NCI-H2107 (cell line): ENCODE data around the gene PRDX2.
"Not testable (repeated sequence)": the region's sequence is repeated elsewhere in the genome, so short reads cannot be mapped to it uniquely, and the experiment has no call there.

ENCODE experiments used
- DNase-seq: peaks from one replicate; lab custom pipeline; 2025; lab: John Stamatoyannopoulos, UW

Gene PRDX2

GRCh38 chr19:12801466-12802266, at the start of gene PRDX2, which contains the start of gene THSD8:
Gene PRDX2 (minus strand): TSS chr19:12801800. CDS start chr19:12801261, 539 bp downstream.
Gene THSD8 (plus strand): TSS chr19:12802069. CDS start chr19:12802072, 3 bp downstream.
- DNase-seq: peak; percentile 79

- DNase-seq: peak; percentile 72
These were observed 45.8 kb upstream of the PRDX2 start for GRCh38 chr19:12847159-12848139.

DNA sequence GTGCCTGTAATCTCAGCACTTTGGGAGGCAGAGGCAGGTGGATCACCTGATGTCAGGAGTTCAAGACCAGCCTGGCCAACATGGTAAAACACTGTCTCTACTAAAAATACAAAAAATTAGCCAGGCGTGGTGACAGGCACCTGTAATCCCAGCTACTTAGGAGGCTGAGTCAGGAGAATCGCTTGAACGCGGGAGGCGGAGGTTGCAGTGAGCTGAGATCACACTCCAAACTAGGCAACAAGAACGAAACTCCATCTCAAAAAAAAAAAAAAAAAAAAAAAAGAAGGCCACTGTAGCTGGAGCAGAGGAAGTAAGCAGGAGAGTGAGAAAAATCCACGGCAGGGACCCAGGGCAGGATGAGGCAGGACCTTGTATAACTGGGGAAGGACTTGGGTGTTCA, 45.0 kb upstream of the PRDX2 start:
- DNase-seq: not testable (repeated sequence)

DNA sequence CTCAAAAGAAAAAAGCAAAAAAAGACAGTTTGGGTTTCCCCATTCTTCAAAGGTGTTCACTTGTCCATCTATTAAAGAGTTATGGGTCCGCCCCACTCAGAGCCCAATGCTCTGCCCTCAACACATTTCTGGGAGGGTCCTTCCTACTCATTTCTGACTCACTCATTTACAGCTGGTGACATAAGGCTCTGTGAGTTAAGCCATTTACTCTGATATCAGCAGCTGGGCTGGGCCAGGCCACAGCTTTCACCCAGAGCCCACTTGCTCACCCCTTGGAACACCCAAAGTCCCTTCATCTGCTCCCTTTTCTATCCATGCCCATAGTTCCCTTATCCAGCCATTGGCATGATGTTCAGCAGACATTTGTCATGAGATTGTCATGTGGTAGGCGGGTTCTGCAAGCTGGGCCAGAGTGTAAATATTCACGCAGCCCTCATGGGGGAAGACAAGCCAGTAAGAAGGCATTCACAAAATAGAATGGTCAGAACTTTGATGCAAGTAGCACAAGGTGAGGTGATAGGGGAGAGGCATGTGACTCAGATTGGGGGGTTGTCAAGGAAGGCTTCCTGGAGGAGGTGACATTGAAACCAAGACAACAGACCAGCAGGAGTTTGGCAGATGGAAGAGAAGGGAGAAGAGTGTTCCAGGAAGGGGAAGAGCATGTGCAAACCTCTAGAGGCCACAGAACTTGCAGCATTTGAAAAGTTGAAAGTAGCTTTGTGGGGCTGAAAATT, 42.6 kb upstream of the PRDX2 start:
- DNase-seq: no peak

GRCh38 chr19:12843328-12843727, 41.7 kb upstream of the PRDX2 start:
- no peak for DNase-seq

DNA sequence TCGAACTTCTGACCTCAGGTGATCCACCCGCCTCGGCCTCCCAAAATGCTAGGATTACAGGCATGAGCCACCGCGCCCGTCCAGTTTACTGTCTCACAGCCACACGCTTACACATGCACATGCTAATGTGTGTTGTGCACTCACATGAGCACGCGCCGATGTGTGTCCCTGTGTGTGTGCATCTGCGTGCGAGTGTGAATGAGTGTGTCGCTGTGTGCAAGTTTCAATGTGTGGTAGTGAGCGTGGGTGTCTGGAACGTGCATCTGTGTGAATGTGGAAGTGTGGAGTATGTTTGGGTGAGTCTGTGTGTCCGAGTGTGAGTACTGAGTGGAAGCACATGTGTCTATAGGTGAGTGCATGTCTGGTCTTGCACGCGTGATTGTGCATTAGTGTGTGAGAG, 40.9 kb upstream of the PRDX2 start:
- DNase-seq: no peak

DNA sequence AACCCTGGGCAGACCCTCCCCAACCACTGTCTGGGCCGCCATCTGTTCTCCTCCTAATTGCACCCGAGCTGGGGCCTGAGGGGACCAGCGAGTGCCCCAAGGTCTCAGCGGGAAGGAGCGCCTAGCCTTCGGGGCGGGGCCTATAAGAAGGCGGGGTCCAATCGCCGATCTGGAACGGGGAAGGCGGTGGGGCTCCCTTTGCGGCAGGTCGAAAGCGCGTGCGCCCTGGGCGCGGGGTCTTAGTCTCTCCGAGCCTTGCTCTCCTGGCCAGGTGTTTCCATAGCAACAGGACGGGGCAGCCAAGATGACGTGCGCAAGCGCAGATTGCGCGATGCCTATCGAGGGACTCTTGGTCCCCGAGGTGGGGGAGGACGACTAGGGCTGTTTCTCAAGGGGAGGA, 39.5 kb upstream of the PRDX2 start:
- no peak for DNase-seq

- DNase-seq: no peak
These were observed 38.8 kb upstream of the PRDX2 start for GRCh38 chr19:12840091-12841079.

GRCh38 chr19:12838886-12839756, 37.5 kb upstream of the PRDX2 start:
- DNase-seq: no peak

DNA sequence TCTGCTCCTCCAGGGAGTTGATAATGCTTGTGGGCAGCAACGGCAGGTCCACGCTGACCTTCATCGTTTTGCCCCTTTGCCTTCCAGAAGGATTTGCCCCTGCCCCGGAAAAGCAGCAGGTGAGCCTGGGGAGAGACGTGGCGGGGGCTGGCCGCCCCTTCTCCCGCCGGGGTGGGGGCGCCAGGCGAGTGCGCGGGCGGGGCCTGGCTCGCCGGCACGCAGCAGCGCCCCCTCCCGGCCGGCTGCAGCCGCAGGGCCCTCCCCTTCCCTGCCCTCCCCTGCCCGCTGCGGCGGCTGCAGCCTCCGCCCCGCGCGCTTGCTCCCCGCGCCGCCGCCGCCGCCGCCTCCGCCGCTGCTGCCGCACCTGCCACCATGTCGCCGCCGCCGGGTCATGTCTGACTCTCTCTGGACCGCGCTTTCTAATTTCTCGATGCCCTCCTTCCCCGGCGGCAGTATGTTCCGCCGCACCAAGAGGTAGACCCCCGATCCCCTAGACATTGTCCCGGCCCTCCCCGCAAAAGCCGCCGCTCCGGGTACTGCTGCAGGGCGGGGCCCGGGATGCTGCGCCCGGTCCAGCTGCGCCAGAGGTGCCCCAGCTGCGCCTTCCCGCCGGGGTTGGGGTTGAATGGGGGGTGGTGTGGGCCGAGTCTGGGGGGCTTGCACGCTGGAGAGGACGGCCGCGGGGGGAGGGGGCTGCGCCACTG, 36.7 kb upstream of the PRDX2 start, which contains the start of gene MAST1:
MAST1 (plus strand) TSS at position 334 of the 704 bp plus-strand sequence; CDS start at position 392, 58 bp downstream.
- no peak for DNase-seq

GRCh38 chr19:12837225-12837624, 35.6 kb upstream of the PRDX2 start:
- no peak for DNase-seq

- no peak for DNase-seq
These were observed 34.9 kb upstream of the PRDX2 start for GRCh38 chr19:12836529-12836863.

DNA sequence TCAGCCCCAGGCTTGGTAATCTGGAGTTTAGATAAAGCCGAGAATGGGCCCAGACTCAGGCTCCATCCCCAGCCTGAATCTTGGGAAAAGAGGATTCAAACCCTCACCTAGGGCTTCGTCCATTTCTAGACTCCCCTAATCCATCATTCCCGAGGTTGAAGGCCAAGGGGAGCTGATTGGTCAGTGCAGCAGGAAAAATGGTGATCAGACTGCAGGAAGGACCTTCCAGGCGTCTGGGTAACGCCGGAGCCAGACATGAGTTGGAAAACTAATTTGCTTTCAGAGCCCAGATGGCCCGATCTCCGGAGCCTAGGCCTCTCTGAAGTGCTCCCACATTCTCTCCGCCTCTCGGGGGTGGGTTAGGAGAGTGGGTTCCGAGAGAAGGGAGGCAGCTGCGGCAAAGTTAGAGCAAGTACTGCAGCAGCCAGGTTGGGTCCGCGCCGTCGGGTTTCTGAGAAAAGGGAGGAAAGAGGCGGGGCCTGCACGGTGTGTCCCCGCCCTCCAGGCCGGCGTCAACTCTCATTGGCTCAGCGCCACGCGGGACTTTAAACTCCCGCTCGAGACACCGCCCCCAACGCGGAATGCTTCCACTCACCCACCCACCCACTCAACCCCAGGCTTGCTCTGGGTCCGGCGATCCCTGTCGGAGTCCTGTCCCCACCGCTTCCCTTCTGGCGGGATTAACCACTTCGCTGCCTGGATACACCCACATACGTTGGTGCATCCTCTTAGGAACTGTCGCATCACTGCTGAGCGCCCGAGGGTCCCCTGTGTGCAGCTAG, 33.6 kb upstream of the PRDX2 start:
- DNase-seq: peak; percentile 51

DNA sequence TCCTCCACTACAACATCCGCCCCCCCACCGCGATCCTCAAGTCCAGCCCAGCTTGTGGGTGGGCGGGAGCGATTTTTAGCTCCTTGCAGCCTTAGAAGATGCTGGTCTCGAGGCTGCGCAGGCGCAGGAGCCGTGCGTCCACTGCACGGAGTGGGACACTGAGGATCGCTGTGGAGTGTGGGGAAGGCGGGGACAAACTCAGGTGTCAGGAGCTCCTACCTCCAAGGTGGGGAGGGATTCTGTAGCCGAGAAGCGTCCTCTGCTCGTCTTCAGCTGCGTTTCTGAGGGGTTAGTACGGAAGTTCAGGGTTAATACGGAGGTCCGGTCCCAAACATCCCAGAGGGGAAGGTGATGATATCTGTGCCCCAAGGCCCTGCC, 33.0 kb upstream of the PRDX2 start, which contains the start of gene RTBDN:
RTBDN (minus strand) TSS at position 14 of the 378 bp plus-strand sequence. CDS start 4,600 bp downstream, outside the sequence.
- no peak for DNase-seq

DNA sequence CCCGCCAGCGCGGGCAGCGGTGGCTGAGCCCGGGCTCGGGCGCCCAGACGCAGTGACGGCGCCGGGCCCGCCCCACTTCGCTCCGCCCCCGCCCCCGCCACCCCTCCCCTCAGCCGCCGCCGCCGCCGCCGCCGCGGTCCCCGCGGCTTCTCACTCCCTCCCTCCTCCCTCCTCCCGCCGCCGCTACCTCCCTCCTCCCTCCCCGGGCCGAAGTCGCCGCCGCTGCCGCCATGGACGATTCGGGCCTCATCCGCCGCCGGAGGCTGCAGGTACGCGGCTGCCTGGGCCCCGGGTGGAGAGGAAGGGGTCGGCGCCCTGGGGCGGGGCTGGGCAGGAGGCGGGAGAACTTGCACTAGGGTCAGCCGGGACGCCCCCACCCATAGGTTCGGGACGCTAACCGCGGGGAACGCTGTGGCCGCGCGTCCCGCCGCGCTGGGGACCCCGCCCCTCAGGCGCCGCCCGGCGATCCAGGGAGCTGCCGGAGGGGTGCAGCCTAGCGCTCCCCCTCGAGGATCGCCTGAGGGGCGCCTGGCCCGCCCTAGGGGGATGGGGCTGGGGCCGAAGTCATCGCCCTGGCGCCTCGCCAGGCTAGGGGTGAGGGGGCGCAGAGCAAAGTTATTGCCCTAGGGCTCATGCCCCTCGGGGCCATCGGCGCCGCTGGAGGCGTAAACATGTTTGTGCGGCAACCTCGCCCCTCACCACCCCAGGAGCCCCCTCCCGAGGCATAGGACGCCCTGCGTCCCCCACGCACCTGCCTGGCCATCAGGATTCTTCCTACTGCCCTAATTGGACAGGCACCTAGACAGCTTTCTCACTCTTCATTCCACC, 32.4 kb upstream of the PRDX2 start:
- no peak for DNase-seq

GRCh38 chr19:12833418-12833737, 31.8 kb upstream of the PRDX2 start:
- DNase-seq: no peak

GRCh38 chr19:12828494-12828893, 26.9 kb upstream of the PRDX2 start:
- DNase-seq: no peak
